Measurements from ENCODE around the gene CACNA1D.
A peak's percentile ranks its signal among the peaks of the same experiment; 100 is the strongest.

The CACNA1D gene

DNA sequence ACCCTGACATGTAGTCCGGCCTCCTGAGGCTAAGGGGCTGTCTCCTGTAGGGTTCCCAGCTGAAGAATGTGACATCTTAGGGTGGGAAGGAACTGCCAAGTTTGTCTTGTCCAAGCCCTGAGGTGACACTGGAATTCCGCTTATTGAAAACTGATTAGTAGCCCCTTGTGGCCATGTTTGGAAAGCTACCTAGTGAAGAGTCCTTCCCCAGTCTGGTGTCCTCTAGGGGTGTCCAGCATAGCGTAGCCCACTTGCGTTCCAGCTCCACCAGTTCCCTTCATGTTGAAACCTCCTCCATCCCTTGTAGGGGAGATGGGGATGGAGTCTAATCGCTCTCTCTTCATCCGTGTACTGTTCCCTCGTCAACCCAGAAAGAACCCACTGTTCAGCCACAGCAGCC, 272.3 kb downstream of the CACNA1D start:
- DNase-seq, result no peak

DNA sequence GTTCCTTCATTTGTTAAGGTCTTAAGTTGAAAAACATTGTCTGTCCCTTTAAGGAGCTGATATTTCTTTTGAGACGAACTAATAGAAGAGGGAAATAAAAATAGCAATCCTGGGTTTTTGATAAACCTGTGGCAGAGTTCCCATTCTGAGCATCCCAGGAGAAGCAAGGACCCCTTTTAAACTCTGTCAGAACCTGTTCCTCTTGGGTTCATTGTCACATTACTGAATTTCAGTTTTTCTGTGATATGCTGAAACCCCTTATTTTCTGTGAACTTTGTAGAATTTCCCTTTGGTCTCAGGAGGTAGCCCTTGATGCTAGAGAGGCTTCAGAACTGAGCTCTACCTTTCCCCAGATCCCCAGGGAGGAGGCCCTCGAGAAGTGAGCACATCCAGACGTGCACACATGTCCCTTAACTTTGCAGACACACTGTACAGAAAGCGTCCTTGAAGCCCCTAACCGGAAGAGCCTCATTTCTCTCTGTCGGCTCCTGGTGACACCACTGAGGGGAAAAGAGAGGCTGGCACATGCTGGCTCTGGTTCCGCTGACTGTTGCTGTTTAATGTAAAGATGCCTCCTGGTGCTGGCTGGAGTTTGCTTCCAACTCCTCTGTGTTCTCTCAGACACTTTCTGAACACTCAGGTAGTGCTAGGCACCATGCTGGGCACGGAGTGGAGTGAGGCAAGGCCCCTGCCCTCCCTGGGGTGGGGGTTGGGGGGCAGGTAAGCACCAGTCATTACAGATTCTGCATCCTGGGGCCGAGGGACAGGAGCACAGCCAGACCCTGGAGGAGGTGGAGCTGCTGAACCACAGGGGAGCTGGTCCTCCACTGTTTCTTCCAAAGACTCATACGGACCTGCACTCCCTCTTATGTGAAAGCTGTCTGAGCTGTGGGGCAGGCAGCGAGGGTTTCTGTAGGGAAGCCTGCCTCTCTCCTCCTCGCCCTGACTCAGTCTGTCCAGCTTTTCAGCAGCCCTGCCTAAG, 274.4 kb downstream of the CACNA1D start:
- DNase-seq, result no peak

DNA sequence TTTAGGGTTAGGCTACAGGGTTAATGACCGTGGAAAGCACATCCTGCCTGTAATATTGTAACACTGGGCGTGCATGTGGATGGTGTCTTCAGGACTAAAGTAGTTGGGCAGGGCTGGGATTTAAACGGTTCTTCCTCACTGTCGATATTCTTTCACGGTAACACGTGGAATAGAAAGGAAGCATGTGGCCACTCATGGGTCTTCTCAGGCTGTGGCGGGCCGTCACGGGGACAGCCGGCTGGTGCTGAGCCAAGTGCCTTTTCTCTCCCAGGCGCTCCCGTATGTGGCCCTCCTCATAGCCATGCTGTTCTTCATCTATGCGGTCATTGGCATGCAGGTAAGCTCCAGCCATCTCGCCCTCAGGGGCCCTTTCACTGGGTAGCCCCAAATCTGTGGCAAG, 278.2 kb downstream of the CACNA1D start:
- no peak for DNase-seq

DNA sequence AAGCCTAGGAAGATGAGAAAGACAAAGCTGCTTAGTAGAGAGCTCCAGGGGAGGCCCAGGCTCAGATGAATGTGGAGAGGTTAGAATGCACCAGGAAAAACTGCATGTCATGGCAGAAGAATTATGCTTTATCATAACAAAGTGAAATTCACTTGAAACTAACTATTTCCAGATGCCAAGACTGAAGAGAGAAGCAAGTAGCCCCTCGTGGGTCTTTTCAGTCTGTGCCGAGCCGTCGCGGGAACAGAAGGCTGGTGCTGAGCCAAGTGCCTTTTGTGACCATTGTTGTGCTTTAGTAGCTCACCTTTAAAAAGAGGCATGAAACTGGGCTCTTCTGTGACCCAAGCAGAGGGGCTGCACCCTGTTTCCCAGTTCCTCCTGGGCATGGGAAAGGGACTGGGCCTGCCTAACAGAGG, 278.6 kb downstream of the CACNA1D start:
- no peak for DNase-seq

DNA sequence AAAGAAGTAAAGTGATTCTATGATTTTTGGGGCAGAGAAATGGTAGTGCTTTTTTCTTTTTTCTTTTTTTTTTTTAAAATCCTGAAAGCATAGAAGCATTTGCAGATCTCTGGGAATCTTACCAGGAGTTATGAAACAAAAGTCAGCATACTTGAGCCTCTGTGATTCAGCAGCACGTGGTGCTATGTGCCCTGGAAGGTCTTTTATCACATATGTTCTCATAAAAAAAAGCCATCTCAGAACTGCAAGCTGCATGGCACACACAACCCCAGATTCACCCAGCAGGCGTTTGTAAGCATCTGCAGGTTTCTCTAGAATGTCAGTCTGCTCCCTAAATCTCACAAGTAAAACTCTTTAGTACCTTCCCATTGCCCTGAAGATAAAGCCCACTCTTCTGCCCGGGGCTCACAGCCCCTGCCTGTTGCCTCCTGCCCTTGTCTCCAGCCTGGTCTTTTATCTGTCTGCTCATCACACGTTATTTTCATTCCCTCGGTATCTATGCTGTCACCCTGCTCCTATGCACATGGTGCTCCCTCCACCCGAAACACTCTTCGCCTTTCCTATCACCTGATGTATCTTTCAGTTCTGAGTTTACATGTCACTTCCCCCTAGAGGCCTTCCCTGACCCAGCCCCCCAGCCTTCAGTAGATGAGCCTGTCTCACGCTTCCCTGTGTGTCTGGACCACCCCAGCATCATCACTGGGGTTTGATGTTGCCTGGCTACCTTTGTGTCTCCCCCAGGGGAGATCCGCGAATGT, 279.4 kb downstream of the CACNA1D start:
- DNase-seq, result no peak

DNA sequence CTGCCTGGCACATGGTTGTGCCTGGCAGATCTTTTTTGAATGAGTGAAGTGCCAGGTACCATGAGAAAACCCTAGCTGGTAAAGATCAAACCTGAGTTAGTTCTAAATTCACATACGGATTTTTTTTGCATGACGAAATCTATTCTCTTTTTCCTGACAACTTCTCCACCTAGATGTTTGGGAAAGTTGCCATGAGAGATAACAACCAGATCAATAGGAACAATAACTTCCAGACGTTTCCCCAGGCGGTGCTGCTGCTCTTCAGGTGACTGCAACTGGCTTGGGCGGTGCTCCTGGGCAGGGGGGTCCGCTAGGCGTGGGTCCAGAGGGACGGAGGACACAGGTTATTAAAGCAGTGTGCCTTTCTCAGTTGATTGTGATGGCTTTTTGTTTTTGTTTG, 280.0 kb downstream of the CACNA1D start:
- no peak for DNase-seq

DNA sequence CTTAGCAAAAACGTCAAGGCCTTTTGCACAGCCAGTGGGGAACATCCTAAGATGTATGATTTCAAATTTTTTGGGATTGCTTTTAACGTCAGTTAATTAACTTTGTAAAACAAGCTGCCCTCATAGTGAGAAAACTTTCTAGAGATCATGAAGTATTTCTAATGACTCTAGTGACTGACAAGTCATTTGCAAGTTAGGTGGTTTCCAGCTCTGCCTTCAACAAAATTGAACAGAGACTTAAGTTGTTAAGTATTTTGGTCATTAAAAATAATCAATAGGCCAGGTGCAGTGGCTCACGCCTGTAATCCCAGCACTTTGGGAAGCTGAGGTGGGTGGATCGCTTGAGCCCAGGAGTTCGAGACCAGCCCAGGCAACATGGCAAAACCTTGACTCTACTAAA, 280.6 kb downstream of the CACNA1D start:
- no peak for DNase-seq

DNA sequence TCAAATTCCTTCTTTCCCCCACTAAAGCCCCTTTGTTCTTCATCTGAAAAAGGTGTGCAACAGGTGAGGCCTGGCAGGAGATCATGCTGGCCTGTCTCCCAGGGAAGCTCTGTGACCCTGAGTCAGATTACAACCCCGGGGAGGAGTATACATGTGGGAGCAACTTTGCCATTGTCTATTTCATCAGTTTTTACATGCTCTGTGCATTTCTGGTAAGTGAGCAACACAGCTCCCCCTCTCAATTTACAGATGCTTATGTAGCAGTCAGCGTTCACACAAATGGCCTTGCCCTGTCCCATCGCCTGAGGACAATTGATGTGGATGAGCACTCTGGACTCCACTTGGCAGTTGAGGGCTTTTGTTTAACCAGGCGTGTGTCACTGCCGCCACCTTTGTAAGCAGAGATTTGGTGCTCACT, 281.4 kb downstream of the CACNA1D start:
- no peak for DNase-seq

DNA sequence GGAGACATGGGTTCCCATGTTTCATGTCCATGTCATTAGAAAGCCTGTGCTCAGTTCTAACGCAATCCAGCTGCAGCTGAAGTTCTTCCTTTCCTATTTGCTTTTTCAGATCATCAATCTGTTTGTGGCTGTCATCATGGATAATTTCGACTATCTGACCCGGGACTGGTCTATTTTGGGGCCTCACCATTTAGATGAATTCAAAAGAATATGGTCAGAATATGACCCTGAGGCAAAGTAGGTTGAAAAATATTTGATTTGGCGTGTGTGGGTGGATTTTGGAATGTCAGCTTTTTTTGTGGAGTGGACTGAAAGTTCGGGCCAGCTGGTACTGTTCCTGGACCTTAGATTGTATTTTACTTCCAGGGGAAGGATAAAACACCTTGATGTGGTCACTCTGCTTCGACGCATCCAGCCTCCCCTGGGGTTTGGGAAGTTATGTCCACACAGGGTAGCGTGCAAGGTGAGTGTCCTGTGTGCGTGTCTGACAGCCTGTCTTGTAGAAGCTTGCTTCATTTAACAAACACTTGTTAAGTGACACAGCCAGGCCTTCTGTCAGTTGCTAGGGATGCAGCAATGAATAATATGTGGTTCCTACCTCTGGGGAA, 282.2 kb downstream of the CACNA1D start:
- no peak for DNase-seq

DNA sequence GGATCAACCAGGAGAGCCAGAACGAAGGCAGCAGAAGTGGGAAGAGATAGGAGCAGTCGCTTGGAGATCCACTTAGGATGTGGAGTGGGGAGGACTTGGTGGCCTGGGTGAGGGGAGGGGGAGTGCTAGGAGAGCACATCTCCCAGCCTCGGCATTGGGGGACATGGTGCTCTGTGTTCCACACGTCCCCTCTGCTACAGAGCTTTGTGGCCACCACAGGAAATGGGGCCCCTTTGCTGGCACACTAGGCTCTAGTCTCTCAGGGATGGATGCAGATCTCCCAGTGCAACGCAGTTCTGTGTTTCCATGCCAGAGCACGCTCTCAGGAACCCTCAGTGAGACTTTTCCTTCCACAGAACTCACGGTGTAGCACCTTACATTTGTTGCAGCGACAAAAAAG, 283.1 kb downstream of the CACNA1D start:
- no peak for DNase-seq

DNA sequence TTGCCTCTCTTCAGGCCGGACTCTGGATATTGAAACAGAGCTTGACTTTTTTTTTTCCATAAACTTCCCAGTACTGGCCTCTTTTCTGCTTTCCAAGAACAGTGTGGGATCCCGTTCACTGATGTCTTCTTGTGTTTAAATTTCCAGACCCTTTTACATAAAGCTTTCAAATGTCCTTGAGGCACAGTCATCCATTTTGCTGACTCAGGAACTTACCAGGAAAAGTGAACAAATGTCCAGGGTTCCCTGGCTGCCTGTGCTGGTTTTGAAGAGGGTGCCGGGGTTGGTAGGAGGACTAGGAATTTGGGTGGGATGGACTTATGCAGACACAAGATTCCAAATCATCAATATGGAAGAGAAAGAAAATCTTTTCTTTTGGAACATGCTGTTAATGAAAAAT, 283.7 kb downstream of the CACNA1D start:
- DNase-seq, result no peak

DNA sequence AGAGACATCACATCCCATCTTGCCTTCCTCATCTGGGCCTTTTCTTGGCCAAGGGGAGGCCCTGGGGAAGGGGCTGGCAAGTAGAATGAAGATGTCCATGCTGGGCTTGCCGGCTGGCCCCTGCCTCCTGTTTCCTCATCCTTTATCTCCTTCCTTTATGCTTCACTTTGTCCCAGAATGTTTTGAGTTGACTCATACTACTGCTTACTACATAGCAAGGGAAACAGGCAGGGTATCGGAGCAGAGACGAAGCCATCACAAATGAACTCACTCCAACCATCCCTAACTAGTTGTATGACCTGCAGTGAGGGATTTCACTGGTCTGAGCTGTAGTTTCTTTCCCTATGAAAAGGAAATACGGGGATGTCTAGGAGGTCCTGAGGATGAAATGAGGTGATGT, 285.8 kb downstream of the CACNA1D start:
- no peak for DNase-seq

DNA sequence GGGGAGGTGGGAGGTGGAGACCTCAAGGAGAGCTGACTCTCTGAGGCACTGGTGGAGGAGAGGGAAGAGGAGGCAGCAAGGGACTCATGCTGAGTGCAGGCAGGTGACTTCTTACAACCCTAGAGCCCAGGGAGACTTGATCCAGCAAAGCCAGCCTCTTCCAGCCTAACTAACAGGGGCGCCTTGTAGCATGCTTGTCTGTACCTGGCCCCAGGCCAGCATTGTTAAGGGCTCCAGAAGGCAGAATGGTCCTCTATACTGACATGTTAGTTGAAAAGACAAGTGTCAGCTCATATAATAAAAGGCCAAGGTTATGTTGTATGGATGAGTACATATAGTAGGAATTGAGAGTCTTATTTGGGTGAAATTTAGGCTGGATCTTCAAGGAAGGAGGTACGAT, 286.4 kb downstream of the CACNA1D start:
- DNase-seq, result no peak

DNA sequence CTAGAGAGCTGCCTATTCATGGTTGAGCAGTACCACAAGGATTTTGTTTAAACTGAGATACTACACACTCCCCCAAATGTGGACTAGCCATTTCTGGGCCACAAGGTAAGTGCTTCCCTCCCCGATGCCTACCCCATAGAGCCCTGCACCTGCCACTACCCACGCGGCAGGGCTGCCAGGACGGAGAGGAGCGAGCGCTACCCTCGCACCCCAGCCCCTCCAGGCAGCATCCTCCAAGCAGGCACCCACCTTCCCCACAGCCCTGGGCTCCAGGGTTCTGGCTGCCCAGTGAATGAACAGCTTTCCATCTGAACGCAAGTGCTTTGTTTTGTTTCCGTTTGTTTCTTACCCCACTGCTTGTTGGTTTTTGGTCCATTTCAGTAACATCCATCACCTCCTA, 292.6 kb downstream of the CACNA1D start:
- no peak for DNase-seq

DNA sequence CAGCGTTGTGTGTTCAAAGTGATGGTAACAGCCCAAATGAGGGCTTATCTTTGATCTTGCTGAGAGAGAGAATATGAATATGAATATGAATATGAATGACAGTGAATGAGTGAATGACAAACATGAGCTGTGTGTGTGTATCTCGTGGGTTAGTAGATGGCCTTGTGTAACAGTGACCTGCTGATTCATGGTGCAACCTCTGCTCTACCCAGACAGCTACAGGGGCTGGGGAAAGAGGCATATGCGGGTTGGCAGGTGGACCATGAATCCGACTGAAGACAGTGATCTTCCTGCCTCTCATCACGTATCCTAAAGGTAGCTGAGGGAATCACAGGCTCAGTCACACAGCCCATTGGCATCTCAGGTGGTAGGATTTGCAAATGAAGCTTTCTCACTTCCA, 293.6 kb downstream of the CACNA1D start:
- no peak for DNase-seq

DNA sequence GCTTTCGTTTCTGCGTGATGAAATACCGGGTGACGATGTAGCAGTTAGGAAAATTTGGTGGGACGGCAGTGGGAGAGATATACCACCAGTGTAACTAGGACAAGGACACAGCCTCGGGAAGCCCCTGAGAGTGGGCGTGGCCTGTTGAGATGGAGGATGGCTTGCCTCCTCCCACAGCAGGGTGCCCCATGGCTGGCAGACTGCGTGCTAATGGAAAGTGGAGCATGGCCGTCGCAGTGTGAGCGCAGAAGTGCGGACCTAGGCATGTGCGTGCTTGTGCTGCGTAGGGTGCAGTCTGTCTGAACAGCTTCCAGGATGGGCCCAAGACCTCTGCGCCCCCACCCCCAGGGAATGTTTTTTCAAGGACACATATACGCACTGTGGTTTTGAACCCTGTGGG, 295.0 kb downstream of the CACNA1D start:
- DNase-seq, result no peak

DNA sequence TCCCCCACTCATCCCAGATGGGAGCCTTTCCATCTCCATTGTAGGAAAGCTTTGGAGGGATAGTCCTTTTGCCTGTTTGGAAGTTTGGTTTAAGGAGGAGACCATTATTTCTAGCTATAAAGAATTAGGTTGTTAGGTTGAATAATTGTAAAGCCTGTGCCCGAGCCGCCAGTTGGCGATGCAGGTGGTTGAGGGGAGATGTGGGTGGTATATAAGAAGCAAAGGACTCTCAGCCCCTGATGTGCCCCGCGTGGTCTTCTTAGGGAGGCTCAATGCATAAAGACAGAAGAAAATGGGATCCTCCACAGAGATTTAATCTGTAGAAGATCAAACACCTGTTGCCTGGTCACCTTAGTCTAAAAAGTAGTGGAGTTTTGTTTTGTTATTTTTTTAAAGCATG, 296.1 kb downstream of the CACNA1D start:
- no peak for DNase-seq

DNA sequence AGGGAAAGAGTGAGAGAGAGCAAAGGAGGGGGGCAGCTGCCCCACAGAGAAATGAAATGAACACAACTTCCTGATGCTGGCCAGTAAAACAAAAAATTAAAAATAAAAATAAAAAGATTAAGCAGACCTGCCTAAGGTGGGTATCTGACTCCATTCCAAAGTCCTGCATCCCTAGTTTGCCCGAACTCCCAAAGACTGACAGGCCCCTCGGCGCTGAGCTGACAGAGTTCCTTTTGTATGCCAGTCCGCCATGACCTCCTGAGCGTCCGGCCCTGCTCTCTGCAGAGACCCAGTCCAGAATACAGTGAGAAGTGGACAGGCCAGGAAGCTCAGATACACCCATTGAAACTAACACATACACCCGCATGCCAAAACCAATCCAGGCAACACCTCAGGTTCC, 296.9 kb downstream of the CACNA1D start:
- DNase-seq, result no peak

DNA sequence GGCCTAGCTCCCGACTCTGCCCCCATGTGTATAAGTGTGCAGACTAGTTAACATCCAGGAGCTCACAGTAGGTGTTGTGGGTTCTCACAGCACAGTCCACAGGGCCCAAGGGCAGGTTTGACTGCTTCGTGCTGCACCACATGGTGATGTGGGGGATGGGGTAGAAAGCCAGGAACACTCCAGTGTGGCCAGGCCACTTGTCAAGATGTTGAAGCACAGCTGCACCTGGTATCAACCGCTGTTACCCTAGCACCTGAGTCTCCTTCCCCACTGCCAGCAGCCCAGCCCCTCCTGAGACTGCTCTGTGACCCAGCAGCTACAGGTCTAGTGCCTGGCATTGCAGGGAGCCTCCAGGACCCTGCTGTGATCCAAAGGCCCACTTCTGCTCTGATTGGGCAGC, 298.5 kb downstream of the CACNA1D start:
- peak; percentile 51 for DNase-seq

DNA sequence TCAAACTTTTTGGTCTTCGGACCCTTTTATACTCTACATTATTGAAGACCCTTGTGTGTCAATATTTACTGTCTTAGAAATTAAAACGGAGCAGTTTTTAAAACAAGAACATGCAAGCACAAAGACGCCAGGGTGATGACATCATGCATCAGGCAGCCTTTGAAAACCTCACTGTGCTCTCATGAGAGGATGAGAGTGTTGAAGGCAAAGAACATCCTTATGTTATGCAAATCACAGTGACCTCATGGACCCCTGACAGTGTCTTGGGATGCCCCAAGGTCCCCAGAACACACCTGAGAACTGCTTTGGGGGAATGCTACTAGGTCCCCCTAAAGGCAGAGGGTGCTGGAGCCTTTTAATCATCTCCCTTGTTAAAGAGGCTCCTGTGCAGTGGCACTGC, 300.2 kb downstream of the CACNA1D start:
- no peak for DNase-seq

DNA sequence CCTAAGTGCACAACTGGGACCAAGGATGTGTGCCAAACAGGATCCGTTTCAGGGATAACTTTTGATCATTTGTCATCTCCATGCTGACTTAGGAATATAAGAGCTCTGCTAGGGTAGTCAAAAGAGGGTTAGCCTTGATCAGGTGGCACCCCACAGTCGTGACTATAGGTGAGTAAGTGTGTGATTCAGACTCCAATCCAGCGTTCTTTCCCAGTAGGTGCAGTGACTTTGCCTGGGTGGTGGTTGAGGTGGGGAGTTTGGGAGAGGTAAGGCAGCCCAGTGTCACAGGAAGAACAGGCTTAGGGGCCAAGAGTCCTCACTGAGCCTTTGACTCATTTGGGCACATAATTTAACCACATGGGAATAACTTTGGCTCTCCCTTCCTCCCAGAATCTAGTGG, 300.8 kb downstream of the CACNA1D start:
- no peak for DNase-seq

DNA sequence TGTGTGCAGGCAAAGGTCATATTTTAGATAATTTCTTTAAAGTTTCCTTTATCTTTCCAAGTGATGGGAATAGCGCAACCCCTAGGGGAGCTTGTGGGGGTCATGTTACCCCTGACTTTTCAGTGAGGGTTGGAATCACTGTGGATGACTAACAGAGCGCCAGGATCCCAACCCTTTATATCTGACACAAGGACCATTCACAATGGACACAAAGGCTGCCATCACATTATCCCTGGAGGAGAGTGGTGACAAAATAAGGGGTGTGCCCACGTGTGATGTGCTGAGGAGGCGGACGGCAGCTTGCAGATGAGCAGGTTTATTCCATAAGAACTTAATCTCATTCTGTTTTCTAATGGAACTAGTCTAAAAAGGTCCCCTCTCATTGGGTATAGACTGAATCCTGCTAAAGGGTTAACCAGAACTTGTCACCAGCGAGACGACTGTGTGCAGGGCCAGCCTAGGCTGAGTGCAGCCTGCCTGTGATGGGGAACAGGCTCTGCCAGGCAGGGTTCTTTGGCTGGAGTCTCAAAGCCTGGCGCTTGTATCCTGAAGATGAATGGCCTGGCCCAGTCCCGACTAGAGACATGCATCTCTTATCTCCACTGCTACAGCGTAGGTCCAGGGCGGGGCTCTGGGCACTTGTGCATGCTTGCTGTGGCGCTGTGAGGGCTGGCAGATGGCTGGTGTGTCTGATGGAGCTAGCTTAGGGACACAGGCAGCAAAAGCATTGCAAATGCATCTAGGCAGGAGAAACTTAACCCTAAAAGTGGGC, 301.6 kb downstream of the CACNA1D start:
- DNase-seq, result peak; percentile 71

DNA sequence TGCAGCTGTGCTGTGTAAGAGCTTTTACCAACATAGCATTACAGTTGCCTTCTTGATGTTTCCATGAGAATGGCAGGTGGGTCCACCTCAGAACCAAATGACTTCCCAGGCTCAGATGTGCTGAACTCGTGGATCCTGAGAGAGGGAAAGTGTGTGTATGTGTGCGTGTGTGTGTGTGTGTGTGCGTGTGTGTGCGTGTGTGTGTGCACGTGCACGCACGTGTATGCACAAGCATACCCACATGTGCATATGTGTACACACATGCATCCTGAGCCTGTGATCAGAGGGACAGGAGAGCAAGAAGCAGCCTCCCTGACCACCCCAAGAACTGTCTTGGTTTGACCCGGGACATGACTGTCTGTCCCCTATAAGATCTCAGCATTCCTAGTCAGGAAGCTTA, 303.7 kb downstream of the CACNA1D start:
- no peak for DNase-seq
